Neuronal stem cell (in vitro differentiated cells): ENCODE measurements around the gene PEX26.
A peak's percentile ranks its signal among the peaks of the same experiment; 100 is the strongest.

Experiments
- DNase-seq: peaks from one replicate; pipeline ENCODE4 v3.0.0-alpha.2; 2013; ENCODE audit warnings: low spot score
- H2AFZ ChIP-seq: one replicate; pipeline ENCODE4 v1.6.1; 2013; ENCODE audit warnings: mild to moderate bottlenecking, low read length, inconsistent platforms
- H2AK5ac ChIP-seq: 2 replicates; pipeline ENCODE4 v1.6.1; 2013; ENCODE audit warnings: low read depth, mild to moderate bottlenecking, inconsistent platforms, low read length, moderate library complexity, mixed read lengths
- H2BK120ac ChIP-seq: 2 replicates; pipeline ENCODE4 v1.6.1; 2013; ENCODE audit warnings: low read depth, mild to moderate bottlenecking, inconsistent platforms, low read length, moderate library complexity, mixed read lengths
- H2BK12ac ChIP-seq: one replicate; pipeline ENCODE4 v1.6.1; 2013; ENCODE audit warnings: low read length, inconsistent platforms
- H2BK15ac ChIP-seq: 2 replicates; pipeline ENCODE4 v1.6.1; 2013; ENCODE audit warnings: mild to moderate bottlenecking, low read length, inconsistent platforms, mixed read lengths
- H2BK5ac ChIP-seq: one replicate; pipeline ENCODE4 v1.6.1; 2013; ENCODE audit warnings: inconsistent platforms, mild to moderate bottlenecking, low read length, moderate library complexity
- H3K14ac ChIP-seq: one replicate; pipeline ENCODE4 v1.6.1; 2013; ENCODE audit warnings: low read length, inconsistent platforms
- H3K18ac ChIP-seq: 2 replicates; pipeline ENCODE4 v1.6.1; 2013; ENCODE audit warnings: low read length, inconsistent platforms
- H3K23ac ChIP-seq: 2 replicates; pipeline ENCODE4 v1.6.1; 2013; ENCODE audit warnings: low read depth, mild to moderate bottlenecking, mixed read lengths, low read length, inconsistent platforms; ENCODE audit not compliant: poor library complexity
- H3K27ac ChIP-seq: replicated peaks from 3 replicates; pipeline ENCODE4 v1.5.1; 2013; ENCODE audit warnings: low read length, inconsistent platforms
- H3K27me3 ChIP-seq, 3 experiments: 2 replicates each; pipeline ENCODE4 v1.6.1; 2013; ENCODE audit warnings: low read length in 3 of 3, mild to moderate bottlenecking in 2 of 3, inconsistent platforms in 1 of 3, low read depth in 1 of 3, mixed read lengths in 1 of 3, moderate library complexity in 1 of 3; ENCODE audit not compliant: control insufficient read depth in 3 of 3, insufficient read depth in 3 of 3
- H3K36me3 ChIP-seq, 2 donors: replicated peaks in 1 of 2; 2 replicates each; pipeline ENCODE4 v1.6.1; 2013; ENCODE audit warnings: low read length in 2 of 2; ENCODE audit not compliant: control insufficient read depth in 2 of 2, insufficient read depth in 2 of 2
- H3K4ac ChIP-seq: 2 replicates; pipeline ENCODE4 v1.6.1; 2013; ENCODE audit warnings: inconsistent platforms, mild to moderate bottlenecking, low read length, moderate library complexity
- H3K4me1 ChIP-seq, 2 donors: 1 replicate in 1 of 2; 2 replicates in 1 of 2; pipeline ENCODE4 v1.6.1; 2013; ENCODE audit warnings: low read length in 2 of 2, low read depth in 1 of 2; ENCODE audit not compliant: control insufficient read depth in 2 of 2, insufficient read depth in 1 of 2
- H3K4me2 ChIP-seq: one replicate; pipeline ENCODE4 v1.6.1; 2013; ENCODE audit warnings: mild to moderate bottlenecking, low read length, inconsistent platforms; ENCODE audit not compliant: insufficient read depth, poor library complexity, severe bottlenecking
- H3K4me3 ChIP-seq, 2 donors: 2 replicates each; pipeline ENCODE4 v1.5.1; 2013; ENCODE audit warnings: low read length in 2 of 2, mild to moderate bottlenecking in 2 of 2, inconsistent platforms in 1 of 2, moderate library complexity in 1 of 2
- H3K79me1 ChIP-seq: one replicate; pipeline ENCODE4 v1.6.1; 2013; ENCODE audit warnings: low read depth, mild to moderate bottlenecking, inconsistent platforms, low read length, moderate library complexity
- H3K9ac ChIP-seq: one replicate; pipeline ENCODE4 v1.6.1; 2013; ENCODE audit warnings: mild to moderate bottlenecking, low read depth, low read length, inconsistent platforms; ENCODE audit not compliant: poor library complexity
- H3K9me3 ChIP-seq, 2 donors: replicated peaks in 1 of 2; 2 replicates each; pipeline versions ENCODE3 to v1.6.1; 2013; ENCODE audit warnings: low read length in 2 of 2, mild to moderate bottlenecking in 2 of 2, inconsistent platforms in 1 of 2, low read depth in 1 of 2, mixed read lengths in 1 of 2, moderate library complexity in 1 of 2; ENCODE audit not compliant: control insufficient read depth in 2 of 2, insufficient read depth in 1 of 2
- H4K8ac ChIP-seq: one replicate; pipeline ENCODE4 v1.6.1; 2013; ENCODE audit warnings: low read depth, mild to moderate bottlenecking, inconsistent platforms, low read length, moderate library complexity
- H4K91ac ChIP-seq: one replicate; pipeline ENCODE4 v1.6.1; 2013; ENCODE audit warnings: low read length, low read depth, mild to moderate bottlenecking, inconsistent platforms; ENCODE audit not compliant: poor library complexity
- WGBS, 2 donors: extraction: QIAGEN DNeasy Blood & Tissue Kit; methylation state at CpG; one replicate each; pipeline ENCODE4 v1.1.7; 2013; ENCODE audit warnings: missing lambda C conversion rate in 2 of 2, mixed read lengths in 1 of 2; ENCODE audit not compliant: insufficient read length in 2 of 2, insufficient replicate concordance in 1 of 2; ENCODE audit errors: extremely low coverage in 2 of 2; 5-methylcytosine and 5-hydroxymethylcytosine counted together

Gene PEX26

GRCh38 chr22:18112440-18112839 is 34.6 kb downstream of the PEX26 start:
- no peak overlapping the region for H2AFZ ChIP-seq
- no CpG with 5 or more reads among the region's 6 CpGs for WGBS, 2 donors
- H3K18ac ChIP-seq, result no peak overlapping the region
- H3K27ac ChIP-seq, result no peak overlapping the region
- H3K9ac ChIP-seq, result no peak overlapping the region
- no peak for DNase-seq
- no peak overlapping the region for H3K23ac ChIP-seq
- H3K4ac ChIP-seq, result no peak overlapping the region
- no peak overlapping the region for H3K4me3 ChIP-seq
- H2BK5ac ChIP-seq, result no peak overlapping the region
- no peak overlapping the region for H2AK5ac ChIP-seq
- H3K14ac ChIP-seq, result no peak overlapping the region
- no peak overlapping the region for H2BK15ac ChIP-seq
- no peak overlapping the region for H2BK12ac ChIP-seq
- no peaks in the 10 kb centered on the region for H3K79me1 ChIP-seq
- H2BK120ac ChIP-seq, result no peak overlapping the region
- H3K36me3 ChIP-seq, result no peaks in the 10 kb centered on the region
- no peaks in the 10 kb centered on the region for H3K9me3 ChIP-seq
- no peak overlapping the region for H4K8ac ChIP-seq
- H3K27me3 ChIP-seq, result peaks cover 0 to 22% (median 5%) of the 10 kb centered on the region in 3 experiments
- H3K4me2 ChIP-seq, result no peak overlapping the region
- peaks cover 3 to 4% of the 10 kb centered on the region in 2 donors for H3K4me1 ChIP-seq
- H4K91ac ChIP-seq, result no peak overlapping the region

- Histone ChIP-seq H3K9ac (no peak overlapping the region), H2BK15ac (no peak overlapping the region), H3K4me1 (peaks cover 3 to 4% of the 10 kb centered on the region in 2 donors), H4K8ac (no peak overlapping the region), H3K27ac (no peak overlapping the region), H3K4me2 (no peak overlapping the region), H2AFZ (no peak overlapping the region), H2BK12ac (no peak overlapping the region), H3K36me3 (no peaks in the 10 kb centered on the region), H3K14ac (peak overlapping the region; percentile 41), H3K23ac (no peak overlapping the region), H3K27me3 (peaks cover 0 to 22% (median 5%) of the 10 kb centered on the region in 3 experiments), H3K9me3 (no peaks in the 10 kb centered on the region), H3K4me3 (no peak overlapping the region), H3K4ac (no peak overlapping the region), H3K18ac (no peak overlapping the region), H2AK5ac (peak overlapping the region; percentile 6), H2BK120ac (no peak overlapping the region), H4K91ac (no peak overlapping the region), H3K79me1 (no peaks in the 10 kb centered on the region), H2BK5ac (no peak overlapping the region)
- WGBS, 2 donors, result no CpG with 5 or more reads among the region's 11 CpGs
- no peak for DNase-seq
Observed at GRCh38 chr22:18113680-18114394, 36.0 kb downstream of the PEX26 start.

DNA sequence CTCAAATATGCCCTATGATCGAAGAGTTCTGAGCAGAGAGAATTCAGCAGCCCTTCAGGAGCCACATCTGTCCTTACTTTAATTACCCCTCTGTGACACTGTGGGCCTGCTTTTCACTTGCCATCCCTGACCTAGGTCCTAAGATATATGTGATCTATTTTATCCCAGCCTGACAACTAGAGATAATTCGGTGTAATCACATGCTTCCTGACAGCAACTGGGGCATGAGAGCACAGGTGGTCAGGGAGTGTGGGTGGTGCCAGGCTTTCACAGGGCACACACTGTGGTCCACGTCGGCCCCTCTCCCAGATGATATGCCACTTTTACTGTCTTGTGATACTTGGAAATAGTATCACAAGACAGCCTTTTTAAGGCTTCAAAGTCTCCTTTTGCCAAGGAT is 36.7 kb downstream of the PEX26 start:
- H3K36me3 ChIP-seq, result no peaks in the 10 kb centered on the region
- peaks cover 0 to 22% (median 5%) of the 10 kb centered on the region in 3 experiments for H3K27me3 ChIP-seq
- no peak overlapping the region for H3K14ac ChIP-seq
- no peaks in the 10 kb centered on the region for H3K79me1 ChIP-seq
- H3K23ac ChIP-seq, result no peak overlapping the region
- no peak overlapping the region for H3K27ac ChIP-seq
- H4K8ac ChIP-seq, result no peak overlapping the region
- no peak overlapping the region for H3K4me2 ChIP-seq
- no peak for DNase-seq
- H3K9me3 ChIP-seq, result no peaks in the 10 kb centered on the region
- no CpG with 5 or more reads among the region's 4 CpGs for whole genome bisulfite sequencing, 2 donors
- no peak overlapping the region for H2BK15ac ChIP-seq
- no peak overlapping the region for H3K9ac ChIP-seq
- H3K18ac ChIP-seq, result no peak overlapping the region
- H2AK5ac ChIP-seq, result no peak overlapping the region
- H2BK12ac ChIP-seq, result no peak overlapping the region
- no peak overlapping the region for H2AFZ ChIP-seq
- H3K4me1 ChIP-seq, result peaks cover 3 to 4% of the 10 kb centered on the region in 2 donors
- no peak overlapping the region for H2BK120ac ChIP-seq
- no peak overlapping the region for H2BK5ac ChIP-seq
- H3K4ac ChIP-seq, result no peak overlapping the region
- no peak overlapping the region for H3K4me3 ChIP-seq
- no peak overlapping the region for H4K91ac ChIP-seq

DNA sequence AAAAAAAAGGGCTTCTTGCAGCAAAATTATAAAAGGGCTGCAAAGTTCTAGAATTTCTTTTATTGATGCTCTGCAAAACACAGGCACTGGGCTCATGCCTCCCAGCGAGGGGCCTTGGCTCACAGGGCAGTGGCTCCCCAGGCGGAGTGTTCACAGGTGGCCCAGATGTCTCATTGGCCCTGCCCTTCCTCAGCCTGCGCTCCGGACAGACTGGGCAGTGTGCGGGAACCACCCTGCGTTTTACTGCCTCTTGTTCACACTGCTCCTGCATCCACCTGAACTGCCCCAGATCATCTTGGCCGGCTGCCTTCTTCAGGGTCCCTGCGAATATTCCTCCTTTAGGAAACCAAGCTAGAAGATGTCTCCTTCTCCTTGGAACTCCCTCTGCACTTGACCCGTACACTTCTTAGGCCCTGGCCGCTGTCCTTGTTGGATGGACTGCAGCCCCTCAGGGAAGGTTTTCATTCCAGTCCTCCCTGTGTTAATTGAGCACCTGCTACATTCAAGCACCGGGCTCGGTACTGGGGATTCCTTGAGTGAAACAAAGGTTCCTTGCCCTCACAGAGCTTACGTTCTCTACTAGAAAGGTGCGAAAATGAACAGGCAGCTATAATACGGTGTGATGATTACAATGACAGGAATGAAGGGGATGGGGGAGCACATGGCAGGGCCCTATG is 37.3 kb downstream of the PEX26 start:
- H3K4me1 ChIP-seq, result peaks cover 3 to 4% of the 10 kb centered on the region in 2 donors
- H4K8ac ChIP-seq, result no peak overlapping the region
- no peak overlapping the region for H2AFZ ChIP-seq
- no peak overlapping the region for H3K14ac ChIP-seq
- no peak overlapping the region for H2BK12ac ChIP-seq
- no peak overlapping the region for H3K27ac ChIP-seq
- H4K91ac ChIP-seq, result no peak overlapping the region
- no peaks in the 10 kb centered on the region for H3K79me1 ChIP-seq
- H3K23ac ChIP-seq, result peak overlapping the region; percentile 70
- H3K9ac ChIP-seq, result no peak overlapping the region
- H3K36me3 ChIP-seq, result no peaks in the 10 kb centered on the region
- H3K4ac ChIP-seq, result no peak overlapping the region
- no peaks in the 10 kb centered on the region for H3K9me3 ChIP-seq
- H3K27me3 ChIP-seq, result peaks cover 0 to 17% (median 1%) of the 10 kb centered on the region in 3 experiments
- no peak overlapping the region for H2BK120ac ChIP-seq
- no peak for DNase-seq
- no peak overlapping the region for H2AK5ac ChIP-seq
- WGBS, 2 donors, result no CpG with 5 or more reads among the region's 15 CpGs
- peak overlapping the region; percentile 22 for H3K18ac ChIP-seq
- no peak overlapping the region for H2BK15ac ChIP-seq
- no peak overlapping the region for H2BK5ac ChIP-seq
- H3K4me3 ChIP-seq, result peak overlapping the region in 1 of 2 donors; percentile 36
- no peak overlapping the region for H3K4me2 ChIP-seq
